CD14-positive monocyte (primary cell): ENCODE data around the gene CTXN2. TPM values are rescaled to one million over a fixed set of nuclear protein-coding genes. Genes with fewer than 3 reads are reported as not detected.

ENCODE experiments used
- DNase-seq, 3 donors: peaks; one replicate each; pipeline ENCODE4 v3.0.0-alpha.2; 2011 to 2022
- H2AFZ ChIP-seq: 2 replicates; pipeline ENCODE4 v1.6.0; 2012; ENCODE audit warnings: mild to moderate bottlenecking, low read depth, low read length, inconsistent platforms; ENCODE audit not compliant: insufficient read depth, poor library complexity, severe bottlenecking
- H3K27ac ChIP-seq, 2 donors: 1 replicate in 1 of 2; 2 replicates in 1 of 2; pipeline ENCODE4 v1.5.1; 2012 to 2013; ENCODE audit warnings: low read length in 2 of 2, control low read depth in 1 of 2, inconsistent platforms in 1 of 2, low read depth in 1 of 2, mild to moderate bottlenecking in 1 of 2
- H3K27me3 ChIP-seq, 2 donors: one replicate each; pipeline versions ENCODE4 v1.6.0 to v1.6.1; 2011 to 2013; ENCODE audit warnings: low read length in 2 of 2; ENCODE audit not compliant: control insufficient read depth in 2 of 2, insufficient read depth in 2 of 2
- H3K36me3 ChIP-seq, 2 donors: replicated peaks in 1 of 2; 1 replicate in 1 of 2; 2 replicates in 1 of 2; pipeline versions ENCODE4 v1.5.1 to v1.6.1; 2012 to 2013; ENCODE audit warnings: low read length in 2 of 2, control low read depth in 1 of 2, inconsistent platforms in 1 of 2, mild to moderate bottlenecking in 1 of 2; ENCODE audit not compliant: insufficient read depth in 2 of 2, control insufficient read depth in 1 of 2
- H3K4me1 ChIP-seq, 2 donors: 1 replicate in 1 of 2; 2 replicates in 1 of 2; pipeline versions ENCODE4 v1.5.1 to v1.6.1; 2012 to 2013; ENCODE audit warnings: low read length in 2 of 2, control low read depth in 1 of 2, inconsistent platforms in 1 of 2, mild to moderate bottlenecking in 1 of 2, moderate library complexity in 1 of 2; ENCODE audit not compliant: insufficient read depth in 2 of 2, control insufficient read depth in 1 of 2
- H3K4me2 ChIP-seq: replicated peaks from 2 replicates; pipeline ENCODE3; 2012; ENCODE audit warnings: low read length, moderate library complexity, mild to moderate bottlenecking; ENCODE audit not compliant: poor library complexity, severe bottlenecking; ENCODE audit errors: extremely low read depth
- H3K4me3 ChIP-seq, 3 experiments: fragments of 200-600 bp in 1 of 3; sonication (generic) in 1 of 3; replicated peaks in 1 of 3; 1 replicate in 2 of 3; 2 replicates in 1 of 3; pipeline ENCODE4 v1.5.1; 2011 to 2013; ENCODE audit warnings: low read length in 3 of 3, mild to moderate bottlenecking in 3 of 3, control low read depth in 2 of 3, low read depth in 2 of 3, inconsistent platforms in 1 of 3, moderate library complexity in 1 of 3
- H3K79me2 ChIP-seq: 2 replicates; pipeline ENCODE4 v1.6.0; 2012; ENCODE audit warnings: mild to moderate bottlenecking, control low read depth, inconsistent platforms, low read length, moderate library complexity; ENCODE audit not compliant: insufficient read depth
- H3K9ac ChIP-seq: 2 replicates; pipeline ENCODE4 v1.6.0; 2017; ENCODE audit warnings: low read length, mild to moderate bottlenecking; ENCODE audit not compliant: insufficient read depth, poor library complexity, severe bottlenecking
- H3K9me3 ChIP-seq, 2 donors: replicated peaks in 1 of 2; 1 replicate in 1 of 2; 2 replicates in 1 of 2; pipeline versions ENCODE4 v1.5.1 to v1.6.1; 2012 to 2013; ENCODE audit warnings: low read length in 2 of 2, control low read depth in 1 of 2; ENCODE audit not compliant: control insufficient read depth in 1 of 2, insufficient read depth in 1 of 2
- H4K20me1 ChIP-seq: 2 replicates; pipeline ENCODE4 v1.6.0; 2012; ENCODE audit warnings: mild to moderate bottlenecking, low read length, control low read depth, moderate library complexity; ENCODE audit not compliant: insufficient read depth
- H3K27ac Mint-ChIP-seq, 7 donors: one replicate each; pipeline ENCODE4 v1.8.0; 2020; ENCODE audit warnings: mild to moderate bottlenecking in 7 of 7, mixed read lengths in 7 of 7, moderate library complexity in 6 of 7, inconsistent platforms in 2 of 7
- H3K27me3 Mint-ChIP-seq, 3 donors: one replicate each; pipeline ENCODE4 v1.8.0; 2021 to 2022; ENCODE audit warnings: low read depth in 3 of 3, mild to moderate bottlenecking in 3 of 3, mixed read lengths in 3 of 3, moderate library complexity in 3 of 3, inconsistent platforms in 1 of 3
- H3K36me3 Mint-ChIP-seq, 2 donors: one replicate each; pipeline ENCODE4 v1.8.0; 2020; ENCODE audit warnings: mixed read lengths in 2 of 2, inconsistent platforms in 1 of 2, mild to moderate bottlenecking in 1 of 2
- H3K4me1 Mint-ChIP-seq: one replicate; pipeline ENCODE4 v1.8.0; 2020; ENCODE audit warnings: mild to moderate bottlenecking, mixed read lengths
- H3K4me3 Mint-ChIP-seq, 2 donors: one replicate each; pipeline ENCODE4 v1.8.0; 2020; ENCODE audit warnings: mild to moderate bottlenecking in 2 of 2, mixed read lengths in 2 of 2, moderate library complexity in 1 of 2
- H3K9me3 Mint-ChIP-seq, 7 donors: one replicate each; pipeline ENCODE4 v1.8.0; 2020 to 2022; ENCODE audit warnings: mixed read lengths in 7 of 7, mild to moderate bottlenecking in 6 of 7, moderate library complexity in 6 of 7, inconsistent platforms in 2 of 7
- WGBS: methylation state at CpG from one replicate; pipeline ENCODE4 v1.1.5; 2013; ENCODE audit warnings: missing lambda C conversion rate; ENCODE audit not compliant: insufficient coverage; 5-methylcytosine and 5-hydroxymethylcytosine counted together
- intact Hi-C, 2 donors: fragments of 100-400 bp; cut with micrococcal nuclease; formaldehyde crosslinking; loops; one replicate each; pipeline versions ENCODE4 v1.15.0 to v1.15.1; 2023
- polyA plus RNA-seq, 3 donors: library from polyadenylated mRNA; depleted of rRNA in 1 of 3; unstranded in 2 of 3; stranded (reverse) in 1 of 3; fragments of 300-500 nt in 2 of 3; fragments of >200 nt in 1 of 3; fragmentation: Illumina TruSeq in 2 of 3; gene quantifications; 1 replicate in 2 of 3; 2 replicates in 1 of 3; pipeline ENCODE4 v1.2.3, GENCODE V29; 2012 to 2021
- TF ChIP-seq, protein P1 (sequence below): fragments of 200-600 bp; IDR thresholded peaks from one replicate; pipeline ENCODE4 v1.8.0; 2022; ENCODE audit warnings: antibody characterized with exemption, mild to moderate bottlenecking

CTXN2 gene
- polyA plus RNA-seq, 3 donors, result not detected

DNA sequence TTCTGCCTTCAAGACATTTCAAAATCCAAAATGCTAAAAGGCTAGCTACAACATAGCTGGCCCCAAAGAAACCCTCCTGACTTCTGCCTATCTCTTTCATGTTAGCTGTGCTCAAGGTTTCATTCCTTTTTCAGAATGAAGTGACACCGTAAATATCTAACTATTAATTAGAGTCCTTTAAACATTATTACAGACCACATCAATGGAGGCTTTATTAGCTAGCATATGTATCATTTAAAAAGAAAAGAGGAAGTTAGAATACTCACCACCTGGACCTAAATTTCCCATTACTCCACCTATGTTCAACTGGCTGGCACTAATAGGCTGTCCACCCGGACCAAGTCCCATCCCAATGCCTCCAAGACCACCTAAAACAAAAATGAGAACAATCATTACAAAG, 37.9 kb upstream of the CTXN2 start:
- H3K9me3 Mint-ChIP-seq, result peaks cover 0 to 1% (median 0%) of the 10 kb centered on the region in 7 donors
- Histone ChIP-seq H3K4me2 (no peak overlapping the region), H3K27ac (no peak overlapping the region), H3K36me3 (no peaks in the 10 kb centered on the region), H3K9me3 (no peaks in the 10 kb centered on the region), H2AFZ (no peak overlapping the region), H4K20me1 (no peaks in the 10 kb centered on the region), H3K4me1 (no peaks in the 10 kb centered on the region), H3K79me2 (no peaks in the 10 kb centered on the region), H3K9ac (no peak overlapping the region), H3K4me3 (no peak overlapping the region), H3K27me3 (no peaks in the 10 kb centered on the region)
- H3K4me3 Mint-ChIP-seq, result no peak overlapping the region
- no peaks in the 10 kb centered on the region for H3K36me3 Mint-ChIP-seq
- H3K27me3 Mint-ChIP-seq, result no peaks in the 10 kb centered on the region
- DNase-seq, result no peak
- no peak overlapping the region for H3K27ac Mint-ChIP-seq
- WGBS, result no CpG with 5 or more reads among the region's 2 CpGs
- TF ChIP-seq, protein P1, sequence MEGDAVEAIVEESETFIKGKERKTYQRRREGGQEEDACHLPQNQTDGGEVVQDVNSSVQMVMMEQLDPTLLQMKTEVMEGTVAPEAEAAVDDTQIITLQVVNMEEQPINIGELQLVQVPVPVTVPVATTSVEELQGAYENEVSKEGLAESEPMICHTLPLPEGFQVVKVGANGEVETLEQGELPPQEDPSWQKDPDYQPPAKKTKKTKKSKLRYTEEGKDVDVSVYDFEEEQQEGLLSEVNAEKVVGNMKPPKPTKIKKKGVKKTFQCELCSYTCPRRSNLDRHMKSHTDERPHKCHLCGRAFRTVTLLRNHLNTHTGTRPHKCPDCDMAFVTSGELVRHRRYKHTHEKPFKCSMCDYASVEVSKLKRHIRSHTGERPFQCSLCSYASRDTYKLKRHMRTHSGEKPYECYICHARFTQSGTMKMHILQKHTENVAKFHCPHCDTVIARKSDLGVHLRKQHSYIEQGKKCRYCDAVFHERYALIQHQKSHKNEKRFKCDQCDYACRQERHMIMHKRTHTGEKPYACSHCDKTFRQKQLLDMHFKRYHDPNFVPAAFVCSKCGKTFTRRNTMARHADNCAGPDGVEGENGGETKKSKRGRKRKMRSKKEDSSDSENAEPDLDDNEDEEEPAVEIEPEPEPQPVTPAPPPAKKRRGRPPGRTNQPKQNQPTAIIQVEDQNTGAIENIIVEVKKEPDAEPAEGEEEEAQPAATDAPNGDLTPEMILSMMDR, result no peak
- intact Hi-C loops, result no loop called here
- no peaks in the 10 kb centered on the region for H3K4me1 Mint-ChIP-seq

DNA sequence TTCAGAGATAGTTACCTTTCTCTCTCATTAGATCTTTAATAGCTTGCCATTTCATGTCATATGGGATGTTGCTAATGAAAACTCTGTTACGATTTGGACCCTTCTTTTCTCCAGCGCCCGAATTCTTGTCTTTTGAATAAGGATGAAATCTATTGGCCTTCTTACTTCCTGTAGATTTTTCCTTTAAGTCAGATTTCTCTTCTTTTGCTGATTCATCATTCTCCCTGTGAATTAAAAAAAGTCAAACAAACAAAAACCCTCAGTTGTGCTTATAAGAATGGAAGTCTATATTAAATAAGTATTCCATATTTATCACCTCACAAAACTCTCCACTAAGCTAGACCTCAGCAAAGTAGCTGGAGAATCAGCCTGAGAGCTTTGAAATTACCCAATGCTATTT, 22.8 kb upstream of the CTXN2 start:
- intact Hi-C loops, result no loop called here
- no peak overlapping the region for H3K27ac ChIP-seq
- H3K27me3 ChIP-seq, result no peaks in the 10 kb centered on the region
- Mint-ChIP-seq H3K9me3 (peaks cover 0 to 10% (median 5%) of the 10 kb centered on the region in 7 donors), H3K27ac (no peak overlapping the region), H3K27me3 (no peaks in the 10 kb centered on the region), H3K4me1 (no peaks in the 10 kb centered on the region), H3K36me3 (no peaks in the 10 kb centered on the region), H3K4me3 (no peak overlapping the region)
- TF ChIP-seq, protein P1, result no peak
- H4K20me1 ChIP-seq, result no peaks in the 10 kb centered on the region
- H2AFZ ChIP-seq, result no peak overlapping the region
- no CpG with 5 or more reads among the region's 3 CpGs for WGBS
- no peaks in the 10 kb centered on the region for H3K9me3 ChIP-seq
- no peak overlapping the region for H3K9ac ChIP-seq
- H3K36me3 ChIP-seq, result no peaks in the 10 kb centered on the region
- no peak overlapping the region for H3K4me2 ChIP-seq
- H3K4me1 ChIP-seq, result no peaks in the 10 kb centered on the region
- no peak for DNase-seq
- no peak overlapping the region for H3K4me3 ChIP-seq
- H3K79me2 ChIP-seq, result no peaks in the 10 kb centered on the region
